ENCODE data around the gene PITPNB. TPM values are rescaled to one million over a fixed set of nuclear protein-coding genes. Genes with fewer than 3 reads are reported as not detected.

PITPNB gene
- total RNA-seq, 1 donor = 30.8 TPM

GRCh38 chr22:27878541-27878940 is 40.5 kb downstream of the PITPNB start:
- H3K4me1 ChIP-seq (ENCODE audit: insufficient read depth, low read length) = peaks cover 48% of the 10 kb centered on the region
- no peak overlapping the region for H3K27ac ChIP-seq (ENCODE audit: low read depth, low read length)
- TF ChIP-seq CTCF (IDR thresholded peaks at IDR 0.05; ENCODE audit: extremely low read depth, low read depth, low read length) = no peak
- H3K27me3 ChIP-seq (ENCODE audit: insufficient read depth, low read length) = no peaks in the 10 kb centered on the region
- peaks cover 16% of the 10 kb centered on the region for H4K20me1 ChIP-seq (ENCODE audit: insufficient read depth, low read length)
- H2AFZ ChIP-seq (ENCODE audit: low read length) = no peak overlapping the region
- DNase-seq (ENCODE audit: insufficient read length, low spot score, missing footprints) = no peak
- no peak overlapping the region for H3K4me3 ChIP-seq (ENCODE audit: insufficient read depth, low read length)
- peaks cover 75% of the 10 kb centered on the region for H3K79me2 ChIP-seq (ENCODE audit: insufficient read depth, low read length)
- no peak overlapping the region for H3K4me2 ChIP-seq (ENCODE audit: insufficient read depth, low read length)
- peaks cover 9% of the 10 kb centered on the region for H3K36me3 ChIP-seq (ENCODE audit: insufficient read depth, low read length)
- H3K9me3 ChIP-seq (ENCODE audit: low read depth, low read length) = no peaks in the 10 kb centered on the region

GRCh38 chr22:27877501-27877900 is 41.6 kb downstream of the PITPNB start:
- peak overlapping the region; percentile 40 for H3K27ac ChIP-seq (ENCODE audit: low read depth, low read length)
- H3K4me3 ChIP-seq (ENCODE audit: insufficient read depth, low read length) = no peak overlapping the region
- peaks cover 16% of the 10 kb centered on the region for H4K20me1 ChIP-seq (ENCODE audit: insufficient read depth, low read length)
- no peak for TF ChIP-seq CTCF (IDR thresholded peaks at IDR 0.05; ENCODE audit: extremely low read depth, low read depth, low read length)
- H2AFZ ChIP-seq (ENCODE audit: low read length) = no peak overlapping the region
- H3K4me2 ChIP-seq (ENCODE audit: insufficient read depth, low read length) = peak overlapping the region; percentile 36
- peaks cover 51% of the 10 kb centered on the region for H3K4me1 ChIP-seq (ENCODE audit: insufficient read depth, low read length)
- H3K27me3 ChIP-seq (ENCODE audit: insufficient read depth, low read length) = no peaks in the 10 kb centered on the region
- H3K79me2 ChIP-seq (ENCODE audit: insufficient read depth, low read length) = peaks cover 68% of the 10 kb centered on the region
- no peaks in the 10 kb centered on the region for H3K9me3 ChIP-seq (ENCODE audit: low read depth, low read length)
- peaks cover 12% of the 10 kb centered on the region for H3K36me3 ChIP-seq (ENCODE audit: insufficient read depth, low read length)
- DNase-seq (ENCODE audit: insufficient read length, low spot score, missing footprints) = no peak

- H4K20me1 ChIP-seq (ENCODE audit: insufficient read depth, low read length) = peaks cover 16% of the 10 kb centered on the region
Measured at GRCh38 chr22:27876684-27877083, 42.4 kb downstream of the PITPNB start.

DNA sequence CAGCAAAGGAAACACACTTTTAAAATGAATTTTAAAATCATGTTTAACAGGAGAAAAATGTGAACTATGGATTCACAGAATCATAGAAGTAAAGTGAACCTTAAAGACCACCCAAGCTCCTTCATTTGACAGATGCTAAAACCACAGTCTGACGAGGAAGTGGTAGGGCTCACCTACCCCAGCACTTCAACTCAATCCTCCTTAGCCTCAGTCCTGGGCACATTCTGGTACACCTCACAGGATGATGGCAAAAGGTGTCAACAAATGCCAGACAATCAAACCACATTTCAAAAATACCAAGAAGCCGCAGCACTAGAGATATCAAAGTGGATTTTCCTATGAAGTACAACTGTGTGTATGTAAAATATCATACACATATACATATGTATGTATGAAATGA is 43.1 kb downstream of the PITPNB start:
- Histone ChIP-seq H3K27ac (ENCODE audit: low read depth, low read length) (no peak overlapping the region), H3K4me3 (ENCODE audit: insufficient read depth, low read length) (no peak overlapping the region), H3K27me3 (ENCODE audit: insufficient read depth, low read length) (no peaks in the 10 kb centered on the region), H3K79me2 (ENCODE audit: insufficient read depth, low read length) (peaks cover 69% of the 10 kb centered on the region), H3K9me3 (ENCODE audit: low read depth, low read length) (no peaks in the 10 kb centered on the region), H3K4me1 (ENCODE audit: insufficient read depth, low read length) (peaks cover 48% of the 10 kb centered on the region), H4K20me1 (ENCODE audit: insufficient read depth, low read length) (peaks cover 10% of the 10 kb centered on the region), H3K4me2 (ENCODE audit: insufficient read depth, low read length) (no peak overlapping the region), H2AFZ (ENCODE audit: low read length) (no peak overlapping the region), H3K36me3 (ENCODE audit: insufficient read depth, low read length) (peaks cover 27% of the 10 kb centered on the region)
- TF ChIP-seq CTCF (IDR thresholded peaks at IDR 0.05; ENCODE audit: extremely low read depth, low read depth, low read length) = no peak
- no peak for DNase-seq (ENCODE audit: insufficient read length, low spot score, missing footprints)

More at GRCh38 chr22:27876684-27877083, 42.4 kb downstream of the PITPNB start:
- Histone ChIP-seq H3K4me3 (ENCODE audit: insufficient read depth, low read length) (no peak overlapping the region), H3K36me3 (ENCODE audit: insufficient read depth, low read length) (peaks cover 19% of the 10 kb centered on the region), H3K4me1 (ENCODE audit: insufficient read depth, low read length) (peaks cover 51% of the 10 kb centered on the region), H2AFZ (ENCODE audit: low read length) (no peak overlapping the region), H3K27ac (ENCODE audit: low read depth, low read length) (peak overlapping the region; percentile 16), H3K9me3 (ENCODE audit: low read depth, low read length) (no peaks in the 10 kb centered on the region), H3K79me2 (ENCODE audit: insufficient read depth, low read length) (peaks cover 66% of the 10 kb centered on the region), H3K27me3 (ENCODE audit: insufficient read depth, low read length) (no peaks in the 10 kb centered on the region), H3K4me2 (ENCODE audit: insufficient read depth, low read length) (no peak overlapping the region)
- DNase-seq (ENCODE audit: insufficient read length, low spot score, missing footprints) = no peak
- TF ChIP-seq CTCF (IDR thresholded peaks at IDR 0.05; ENCODE audit: extremely low read depth, low read depth, low read length) = no peak

Data from osteoblast (primary cell).